HuH-7 (cell line): Measurements from ENCODE around the gene TBR1.

Experiments
- DNase-seq: peaks from one replicate; pipeline ENCODE4 v3.0.0; 2011; ENCODE audit warnings: low spot score

The TBR1 gene

DNA sequence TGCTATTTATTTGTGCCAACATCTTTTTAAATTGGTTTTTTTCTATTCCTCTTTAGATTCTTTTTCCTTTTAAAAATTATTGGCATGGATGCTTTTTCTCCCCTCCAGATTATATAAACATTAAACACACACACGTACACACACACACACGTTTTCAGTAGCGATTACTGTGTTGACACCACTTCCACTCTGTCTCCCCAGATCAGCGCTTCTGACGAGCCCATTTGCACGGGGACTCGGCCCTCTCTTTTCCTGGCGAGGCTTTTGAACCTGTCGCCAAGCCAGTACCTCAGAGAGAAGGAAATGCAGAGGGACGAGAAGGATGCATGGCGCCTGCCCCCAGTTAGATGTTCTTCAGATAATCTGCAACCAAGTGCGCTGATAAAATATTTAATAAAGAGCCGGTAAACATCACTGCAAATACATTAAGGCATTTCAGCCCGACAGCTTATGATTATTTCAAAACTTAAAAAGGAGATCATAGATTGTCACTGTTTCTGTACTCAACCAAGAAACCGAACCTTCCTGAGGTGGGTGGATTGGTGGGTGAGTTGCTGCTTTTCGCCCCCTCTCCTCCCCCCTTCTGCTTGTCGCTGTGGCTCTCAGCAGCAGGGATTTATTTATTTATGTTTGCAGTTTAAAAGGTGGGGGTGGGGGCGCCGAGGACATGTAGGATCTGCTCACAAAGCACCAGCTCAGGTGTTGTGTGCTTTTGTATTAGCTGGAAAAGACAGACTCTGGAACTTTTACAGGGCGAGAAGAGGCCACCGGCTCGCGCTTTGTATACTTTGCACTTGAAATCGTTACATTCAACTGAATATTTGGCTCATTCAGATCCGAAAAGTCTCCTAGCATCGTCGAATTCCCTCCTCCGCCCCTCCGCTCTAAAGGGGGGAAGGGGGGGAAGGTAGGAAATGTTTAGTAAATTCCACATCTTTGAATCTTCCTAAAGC, 787 bp upstream of the TBR1 start:
- DNase-seq, result peak; percentile 52

DNA sequence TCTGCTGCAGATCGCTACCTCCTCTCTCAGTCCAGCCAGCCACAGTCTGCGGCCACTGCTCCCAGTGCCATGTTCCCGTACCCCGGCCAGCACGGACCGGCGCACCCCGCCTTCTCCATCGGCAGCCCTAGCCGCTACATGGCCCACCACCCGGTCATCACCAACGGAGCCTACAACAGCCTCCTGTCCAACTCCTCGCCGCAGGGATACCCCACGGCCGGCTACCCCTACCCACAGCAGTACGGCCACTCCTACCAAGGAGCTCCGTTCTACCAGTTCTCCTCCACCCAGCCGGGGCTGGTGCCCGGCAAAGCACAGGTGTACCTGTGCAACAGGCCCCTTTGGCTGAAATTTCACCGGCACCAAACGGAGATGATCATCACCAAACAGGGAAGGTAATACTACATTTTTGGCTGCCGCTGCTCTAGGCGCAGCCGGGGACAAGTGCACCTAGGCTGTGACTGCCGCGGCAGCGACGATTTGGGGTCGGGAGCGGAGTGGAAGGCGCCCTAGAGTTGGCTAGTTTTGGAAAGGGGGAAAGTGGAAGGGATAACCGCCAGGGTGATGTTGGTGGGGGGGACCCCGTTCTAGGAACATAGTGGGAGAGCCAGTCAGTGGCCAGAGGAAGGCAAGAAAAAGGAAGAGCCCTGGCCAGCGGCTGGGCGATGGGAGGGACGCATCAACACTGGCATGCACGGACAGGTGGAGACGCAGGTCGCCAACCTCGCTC, 776 bp downstream of the TBR1 start:
- DNase-seq, result no peak

DNA sequence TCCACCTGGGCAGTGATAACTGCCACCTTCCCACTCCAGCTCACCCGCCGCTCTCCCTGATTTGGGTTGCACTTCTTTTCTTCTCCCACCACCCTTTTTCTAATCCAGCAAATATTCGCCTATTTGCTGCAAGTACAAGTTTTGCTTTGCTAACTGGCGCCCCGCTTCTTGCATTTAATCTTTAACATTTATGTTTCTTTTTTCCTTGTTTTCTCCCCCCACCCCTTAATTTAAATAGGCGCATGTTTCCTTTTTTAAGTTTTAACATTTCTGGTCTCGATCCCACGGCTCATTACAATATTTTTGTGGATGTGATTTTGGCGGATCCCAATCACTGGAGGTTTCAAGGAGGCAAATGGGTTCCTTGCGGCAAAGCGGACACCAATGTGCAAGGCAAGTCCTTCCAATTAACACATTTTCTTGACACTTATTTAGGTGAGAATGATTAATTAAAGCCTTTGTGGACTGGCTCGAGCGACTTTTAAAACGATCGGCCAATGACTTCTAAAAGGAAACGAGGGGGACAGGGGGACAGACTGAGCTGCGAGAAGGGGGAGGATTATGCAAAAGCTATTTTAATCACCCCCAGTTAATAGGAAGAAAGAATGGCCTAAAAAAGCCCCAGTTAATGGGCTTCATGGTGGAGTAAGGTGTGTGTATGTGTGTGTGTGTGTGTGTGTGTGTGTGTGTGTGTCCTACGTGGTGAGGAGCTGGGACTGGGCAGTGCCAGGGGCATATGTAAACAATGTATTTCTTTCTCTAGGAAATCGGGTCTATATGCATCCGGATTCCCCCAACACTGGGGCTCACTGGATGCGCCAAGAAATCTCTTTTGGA, 1.6 kb downstream of the TBR1 start:
- DNase-seq, result no peak

DNA sequence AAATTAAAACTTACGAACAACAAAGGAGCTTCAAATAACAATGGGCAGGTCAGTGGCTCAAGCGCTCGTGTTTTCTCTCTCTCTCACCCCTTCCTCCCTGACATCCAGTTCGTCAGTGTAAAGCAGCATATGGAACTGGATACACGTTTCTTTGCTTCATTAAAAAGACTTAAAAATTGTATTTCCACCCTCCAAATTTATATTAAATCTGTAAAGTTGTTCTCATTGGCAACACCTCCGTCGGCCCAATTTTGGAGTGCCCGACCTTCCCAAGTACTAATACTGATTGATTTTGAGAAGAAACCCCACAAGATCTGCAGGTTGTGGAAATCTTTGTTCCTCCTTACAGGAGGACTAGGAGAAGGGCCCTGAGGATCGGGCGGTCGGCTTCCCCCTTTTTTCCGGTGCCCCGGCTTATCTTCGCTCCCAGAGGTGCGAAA, 2.2 kb downstream of the TBR1 start:
- DNase-seq, result no peak

DNA sequence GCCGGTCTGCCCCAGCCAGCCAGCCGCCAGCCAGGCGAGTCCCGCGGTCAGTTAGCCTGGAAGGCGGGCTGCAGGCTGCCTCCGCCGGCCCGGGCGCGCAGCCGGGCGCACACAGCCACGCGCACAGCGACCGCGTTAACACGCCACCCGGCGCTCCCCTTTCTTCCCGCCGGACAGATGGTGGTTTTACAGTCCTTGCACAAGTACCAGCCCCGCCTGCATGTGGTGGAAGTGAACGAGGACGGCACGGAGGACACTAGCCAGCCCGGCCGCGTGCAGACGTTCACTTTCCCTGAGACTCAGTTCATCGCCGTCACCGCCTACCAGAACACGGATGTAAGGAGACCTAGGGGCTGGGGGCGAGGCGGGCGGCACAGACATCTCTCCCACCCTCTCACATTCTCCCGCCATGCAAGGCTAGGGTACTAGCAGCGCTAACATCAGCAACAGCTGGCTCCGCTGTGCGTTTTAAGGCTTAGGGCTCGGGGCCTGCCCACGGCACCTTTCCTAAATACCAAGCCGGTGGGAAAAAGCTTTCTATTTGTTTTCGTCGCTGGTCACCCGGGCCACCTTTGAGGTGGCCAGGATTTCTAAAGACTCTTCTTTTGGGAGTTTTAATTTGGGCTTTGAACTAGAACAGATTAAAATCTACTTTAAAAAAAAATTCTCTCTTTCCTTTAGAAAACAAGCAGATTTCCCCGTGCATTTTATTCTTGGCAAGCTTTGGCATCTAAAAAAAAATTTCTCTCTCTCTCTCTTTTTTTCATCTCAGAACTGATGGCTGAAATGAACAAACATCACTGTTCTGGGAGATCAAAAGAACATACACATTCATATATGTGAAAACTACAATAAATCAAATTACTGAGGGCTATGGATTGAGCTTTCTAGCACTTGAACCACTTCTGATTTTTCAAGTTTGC, 2.9 kb downstream of the TBR1 start:
- peak; percentile 52 for DNase-seq

DNA sequence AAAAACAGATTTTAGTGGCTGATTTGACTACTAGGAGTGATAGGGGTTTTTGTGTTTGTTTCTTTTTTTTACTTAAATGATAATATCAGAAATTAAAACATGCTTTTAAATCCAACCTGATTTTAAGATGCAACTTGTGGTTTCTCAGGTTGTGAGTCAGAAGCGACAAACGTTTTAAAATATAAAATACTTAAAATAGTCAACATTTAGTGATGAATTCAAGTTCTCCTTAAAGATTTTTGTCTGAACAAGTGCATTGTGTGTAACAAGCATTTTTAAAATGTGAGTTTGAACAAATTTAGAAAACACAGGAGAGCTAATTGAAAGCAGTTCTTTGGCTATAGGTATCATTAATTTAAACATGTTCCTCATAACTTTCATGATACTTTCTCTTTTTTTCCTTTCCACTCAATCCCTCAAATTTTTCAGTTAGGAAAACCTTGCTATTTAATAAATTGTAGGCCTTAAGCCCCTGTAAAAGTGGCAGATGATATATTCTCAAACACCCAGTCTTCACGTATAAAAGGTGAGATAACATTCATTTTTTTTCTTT, 3.6 kb downstream of the TBR1 start:
- DNase-seq, result no peak

DNA sequence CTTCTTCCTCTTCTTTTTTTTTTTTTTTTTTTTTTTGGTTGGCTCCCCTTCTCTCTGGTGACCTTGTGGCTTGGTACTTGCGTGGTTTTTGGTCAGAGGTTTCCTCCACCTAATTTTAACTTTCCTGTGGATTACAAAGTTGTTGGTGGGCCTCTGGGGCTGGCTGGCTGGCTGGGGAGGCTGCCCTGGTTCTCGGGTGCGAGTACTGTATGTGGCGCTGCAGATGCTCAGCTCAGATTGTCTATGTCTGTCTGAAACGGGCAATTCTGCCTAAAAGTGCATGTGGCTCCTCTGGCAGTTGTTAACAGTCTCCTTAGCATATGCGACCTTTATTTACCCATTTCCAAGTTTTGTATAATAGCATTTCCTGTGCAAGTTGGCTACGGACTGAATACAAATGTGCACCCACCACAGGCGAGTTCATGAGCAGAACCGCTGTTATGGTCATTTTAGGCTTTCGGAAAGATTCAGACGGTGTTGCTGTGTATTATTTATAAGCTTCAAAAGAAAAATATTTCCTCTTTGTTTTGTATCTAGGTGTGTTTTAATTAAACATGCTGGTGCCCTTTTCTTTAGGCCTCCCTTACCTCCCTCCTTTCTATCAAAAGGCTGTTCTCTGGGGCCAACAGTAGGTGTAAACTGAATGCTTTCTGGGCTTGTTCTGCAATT, 4.4 kb downstream of the TBR1 start:
- no peak for DNase-seq

DNA sequence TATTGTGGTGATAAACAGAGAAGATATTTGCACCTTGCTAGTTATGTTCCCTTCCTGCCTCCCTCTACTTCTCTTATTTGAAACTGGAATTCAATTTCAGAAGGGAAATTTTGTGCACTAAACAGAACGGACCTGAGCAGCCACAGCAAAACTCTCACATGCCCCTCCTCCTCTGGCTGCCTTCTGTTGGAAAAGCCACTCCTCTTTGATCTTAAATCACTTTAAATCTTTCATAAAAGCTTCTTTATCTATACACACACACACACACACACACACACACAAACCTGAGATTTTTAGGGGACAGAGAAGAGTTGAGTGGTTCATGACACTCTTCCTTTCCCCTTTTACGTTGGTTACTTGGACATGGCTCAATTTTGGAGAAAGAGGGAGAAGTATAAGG, 5.6 kb downstream of the TBR1 start:
- DNase-seq, result no peak

DNA sequence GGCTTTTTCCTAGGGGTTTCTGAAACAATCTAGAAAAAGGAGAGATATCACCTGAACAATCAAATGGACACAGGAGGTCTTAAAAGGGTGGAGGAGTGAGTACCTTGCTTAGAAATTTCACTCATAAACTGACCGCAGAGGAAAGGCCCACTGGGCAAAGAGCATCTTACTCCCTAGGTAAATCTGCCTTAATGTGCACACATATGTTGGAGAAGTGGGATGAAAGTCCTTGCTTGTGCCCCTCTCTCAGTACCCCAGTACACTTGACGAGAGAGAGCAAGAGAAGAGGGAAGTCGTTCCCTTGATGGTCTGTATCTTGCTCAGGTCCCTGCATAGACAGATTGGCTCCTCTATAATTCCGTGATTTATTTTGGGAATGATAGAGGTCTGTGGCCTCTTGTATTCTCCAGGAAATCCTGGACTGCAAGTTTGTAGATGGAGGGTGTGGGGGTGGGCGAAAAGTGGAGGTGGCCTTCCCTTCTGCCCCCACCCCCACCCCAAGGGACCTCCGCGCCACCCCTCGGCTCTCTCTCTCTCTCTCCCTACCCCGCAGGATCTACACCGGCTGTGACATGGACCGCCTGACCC, 6.8 kb downstream of the TBR1 start:
- no peak for DNase-seq

DNA sequence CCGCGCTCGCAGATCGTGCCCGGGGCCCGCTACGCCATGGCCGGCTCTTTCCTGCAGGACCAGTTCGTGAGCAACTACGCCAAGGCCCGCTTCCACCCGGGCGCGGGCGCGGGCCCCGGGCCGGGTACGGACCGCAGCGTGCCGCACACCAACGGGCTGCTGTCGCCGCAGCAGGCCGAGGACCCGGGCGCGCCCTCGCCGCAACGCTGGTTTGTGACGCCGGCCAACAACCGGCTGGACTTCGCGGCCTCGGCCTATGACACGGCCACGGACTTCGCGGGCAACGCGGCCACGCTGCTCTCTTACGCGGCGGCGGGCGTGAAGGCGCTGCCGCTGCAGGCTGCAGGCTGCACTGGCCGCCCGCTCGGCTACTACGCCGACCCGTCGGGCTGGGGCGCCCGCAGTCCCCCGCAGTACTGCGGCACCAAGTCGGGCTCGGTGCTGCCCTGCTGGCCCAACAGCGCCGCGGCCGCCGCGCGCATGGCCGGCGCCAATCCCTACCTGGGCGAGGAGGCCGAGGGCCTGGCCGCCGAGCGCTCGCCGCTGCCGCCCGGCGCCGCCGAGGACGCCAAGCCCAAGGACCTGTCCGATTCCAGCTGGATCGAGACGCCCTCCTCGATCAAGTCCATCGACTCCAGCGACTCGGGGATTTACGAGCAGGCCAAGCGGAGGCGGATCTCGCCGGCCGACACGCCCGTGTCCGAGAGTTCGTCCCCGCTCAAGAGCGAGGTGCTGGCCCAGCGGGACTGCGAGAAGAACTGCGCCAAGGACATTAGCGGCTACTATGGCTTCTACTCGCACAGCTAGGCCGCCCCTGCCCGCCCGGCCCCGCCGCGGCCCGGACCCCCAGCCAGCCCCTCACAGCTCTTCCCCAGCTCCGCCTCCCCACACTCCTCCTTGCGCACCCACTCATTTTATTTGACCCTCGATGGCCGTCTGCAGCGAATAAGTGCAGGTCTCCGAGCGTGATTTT, 7.6 kb downstream of the TBR1 start:
- DNase-seq, result no peak

DNA sequence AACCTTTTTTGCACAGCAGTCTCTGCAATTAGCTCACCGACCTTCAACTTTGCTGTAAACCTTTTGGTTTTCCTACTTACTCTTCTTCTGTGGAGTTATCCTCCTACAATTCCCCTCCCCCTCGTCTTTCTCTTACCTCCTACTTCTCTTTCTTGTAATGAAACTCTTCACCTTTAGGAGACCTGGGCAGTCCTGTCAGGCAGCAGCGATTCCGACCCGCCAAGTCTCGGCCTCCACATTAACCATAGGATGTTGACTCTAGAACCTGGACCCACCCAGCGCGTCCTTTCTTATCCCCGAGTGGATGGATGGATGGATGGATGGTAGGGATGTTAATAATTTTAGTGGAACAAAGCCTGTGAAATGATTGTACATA, 8.3 kb downstream of the TBR1 start:
- no peak for DNase-seq

DNA sequence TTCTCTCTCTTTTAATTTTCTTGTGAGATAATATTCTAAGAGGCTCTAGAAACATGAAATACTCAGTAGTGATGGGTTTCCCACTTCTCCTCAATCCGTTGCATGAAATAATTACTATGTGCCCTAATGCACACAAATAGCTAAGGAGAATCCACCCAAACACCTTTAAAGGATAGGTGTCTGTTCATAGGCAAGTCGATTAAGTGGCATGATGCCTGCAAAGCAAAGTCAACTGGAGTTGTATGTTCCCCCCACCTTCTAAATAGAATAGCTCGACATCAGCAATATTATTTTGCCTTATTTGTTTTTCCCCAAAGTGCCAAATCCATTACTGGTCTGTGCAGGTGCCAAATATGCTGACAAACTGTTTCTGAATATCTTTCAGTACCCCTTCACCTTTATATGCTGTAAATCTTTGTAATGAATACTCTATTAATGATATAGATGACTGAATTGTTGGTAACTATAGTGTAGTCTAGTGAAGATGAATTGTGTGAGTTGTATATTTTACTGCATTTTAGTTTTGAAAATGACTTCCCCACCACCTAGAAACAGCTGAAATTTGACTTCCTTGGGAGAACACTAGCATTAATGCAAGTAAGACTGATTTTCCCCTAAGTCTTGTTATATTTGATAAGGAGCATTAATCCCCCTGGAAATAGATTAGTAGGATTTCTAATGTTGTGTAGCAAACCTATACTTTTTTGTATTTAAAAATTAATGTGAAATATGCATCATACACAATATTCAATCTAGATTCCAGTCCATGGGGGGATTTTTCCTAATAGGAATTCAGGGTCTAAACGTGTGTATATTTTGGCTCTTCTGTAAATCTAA, 9.0 kb downstream of the TBR1 start:
- no peak for DNase-seq

DNA sequence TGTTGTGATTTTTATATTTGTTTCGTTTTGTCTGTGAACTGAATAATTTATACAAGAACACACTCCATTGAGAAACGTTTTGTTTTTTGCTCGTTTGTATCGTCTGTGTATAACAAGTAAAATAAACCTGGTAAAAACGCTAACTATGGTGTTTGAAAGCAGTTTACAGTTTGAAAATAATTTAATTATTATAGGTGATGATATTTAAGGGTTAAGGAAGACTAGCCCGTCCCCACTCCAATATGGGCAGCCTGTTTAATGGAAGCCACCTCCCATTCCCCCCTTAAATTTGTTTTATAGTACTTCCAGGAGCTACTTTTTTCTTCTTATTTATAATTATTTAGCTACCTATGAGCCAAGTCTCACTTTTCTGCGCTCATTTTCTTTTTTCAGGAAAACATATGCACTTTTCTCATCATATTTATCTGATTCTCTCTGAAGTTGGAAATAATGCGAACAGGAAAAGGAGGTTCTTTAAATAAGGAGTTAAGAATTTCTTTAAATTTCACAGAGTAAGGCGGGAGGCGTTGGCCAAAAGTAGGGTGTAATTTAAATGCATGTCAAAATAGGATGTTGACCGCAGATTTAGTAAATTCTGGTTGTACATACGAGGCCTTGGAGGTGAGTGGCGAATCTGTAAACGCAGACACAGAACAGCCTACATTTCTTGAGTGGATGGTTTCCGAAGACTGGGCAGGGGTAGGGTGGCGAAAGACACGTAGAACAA, 9.8 kb downstream of the TBR1 start:
- no peak for DNase-seq

DNA sequence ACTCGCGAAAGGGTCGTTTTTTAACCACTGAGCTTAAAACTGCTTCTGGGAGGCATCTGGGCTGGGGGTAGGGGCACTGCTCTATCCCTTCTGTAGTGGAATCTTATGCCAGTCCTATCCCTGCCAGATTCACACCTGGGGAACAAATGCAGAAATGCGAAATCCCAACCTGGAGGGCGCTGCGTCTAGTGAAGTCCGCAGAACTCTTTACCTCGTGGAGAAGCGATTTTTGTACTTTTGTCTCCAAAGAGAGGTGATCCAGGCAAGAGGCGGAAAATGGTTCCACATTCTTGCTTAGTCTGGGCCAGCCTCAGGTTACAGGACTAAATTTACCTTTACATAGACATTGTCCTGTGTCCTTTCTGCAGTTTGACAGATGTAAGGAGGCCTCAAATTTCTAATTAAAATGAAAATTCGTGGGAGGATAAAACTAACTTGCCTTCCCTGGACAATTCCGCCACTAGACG, 10.4 kb downstream of the TBR1 start:
- no peak for DNase-seq

DNA sequence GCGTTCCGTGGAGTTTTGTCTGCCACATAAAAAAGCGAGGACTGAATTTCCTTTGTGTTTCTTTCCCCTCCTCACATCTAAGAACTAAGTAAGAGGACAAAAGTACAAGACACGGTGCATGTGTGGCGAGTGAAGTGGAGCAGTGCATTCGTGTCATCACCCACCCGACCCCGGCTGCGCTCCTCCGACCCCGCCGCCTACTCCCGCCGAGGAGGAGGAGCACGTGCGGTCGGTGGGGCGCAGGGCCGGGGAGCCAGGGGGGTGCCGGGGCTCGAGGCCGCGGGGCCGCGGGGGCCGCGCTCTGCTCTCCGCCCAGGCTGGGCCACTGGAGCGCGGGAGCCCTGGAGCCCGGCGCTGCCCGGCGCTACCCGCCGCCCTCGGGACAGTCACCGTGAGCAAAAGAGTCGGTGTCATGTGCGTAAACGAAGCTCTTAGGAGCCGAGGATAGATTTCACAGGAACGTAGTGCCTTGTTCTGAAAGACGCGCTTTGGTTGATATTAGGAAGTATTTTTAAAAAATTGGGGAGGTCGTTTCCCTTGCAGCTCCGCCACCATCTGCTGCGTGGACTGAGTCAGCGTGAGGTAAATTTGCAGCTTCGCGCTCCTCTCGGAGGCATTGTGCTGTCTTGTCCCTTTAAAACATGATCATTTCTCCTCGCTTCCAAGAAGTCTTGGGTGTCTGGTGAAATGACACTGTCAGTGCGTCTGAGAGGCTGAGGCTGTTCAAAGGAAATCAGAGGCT, 11.0 kb downstream of the TBR1 start:
- DNase-seq, result no peak
